ENCODE data around the gene CSF1.

DNA sequence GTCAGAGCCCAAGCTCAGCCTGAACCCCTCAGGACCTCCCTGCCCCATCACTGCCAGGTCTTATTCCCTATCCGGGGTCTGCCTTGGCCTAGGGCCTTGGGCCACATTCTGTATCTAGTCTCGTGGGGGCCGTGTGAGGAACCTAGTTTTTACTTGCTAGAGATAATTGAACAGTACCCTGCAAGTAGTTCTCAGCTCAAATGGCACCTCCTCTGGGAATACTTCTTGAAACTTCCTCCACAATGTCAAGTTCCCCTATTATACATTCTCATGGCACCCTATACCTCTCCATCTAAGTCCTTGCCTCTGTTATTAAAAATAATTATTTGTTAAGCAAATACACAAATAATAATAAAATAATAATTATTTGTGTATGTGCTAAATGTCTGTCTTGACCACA lies 32.9 kb upstream of the CSF1 start:
- TF ChIP-seq, protein P1, sequence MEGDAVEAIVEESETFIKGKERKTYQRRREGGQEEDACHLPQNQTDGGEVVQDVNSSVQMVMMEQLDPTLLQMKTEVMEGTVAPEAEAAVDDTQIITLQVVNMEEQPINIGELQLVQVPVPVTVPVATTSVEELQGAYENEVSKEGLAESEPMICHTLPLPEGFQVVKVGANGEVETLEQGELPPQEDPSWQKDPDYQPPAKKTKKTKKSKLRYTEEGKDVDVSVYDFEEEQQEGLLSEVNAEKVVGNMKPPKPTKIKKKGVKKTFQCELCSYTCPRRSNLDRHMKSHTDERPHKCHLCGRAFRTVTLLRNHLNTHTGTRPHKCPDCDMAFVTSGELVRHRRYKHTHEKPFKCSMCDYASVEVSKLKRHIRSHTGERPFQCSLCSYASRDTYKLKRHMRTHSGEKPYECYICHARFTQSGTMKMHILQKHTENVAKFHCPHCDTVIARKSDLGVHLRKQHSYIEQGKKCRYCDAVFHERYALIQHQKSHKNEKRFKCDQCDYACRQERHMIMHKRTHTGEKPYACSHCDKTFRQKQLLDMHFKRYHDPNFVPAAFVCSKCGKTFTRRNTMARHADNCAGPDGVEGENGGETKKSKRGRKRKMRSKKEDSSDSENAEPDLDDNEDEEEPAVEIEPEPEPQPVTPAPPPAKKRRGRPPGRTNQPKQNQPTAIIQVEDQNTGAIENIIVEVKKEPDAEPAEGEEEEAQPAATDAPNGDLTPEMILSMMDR (conservative IDR thresholded peaks at IDR 0.05; ENCODE audit: low read depth, low read length), result no peak
- no peak for TF ChIP-seq EZH2 (IDR thresholded peaks at IDR 0.05; ENCODE audit: borderline replicate concordance, low read depth, low read length, poor library complexity, severe bottlenecking)

All from A673 (cell line).